RCC 7860 (cell line): ENCODE results near the gene TAX1BP3.
"Not testable (repeated sequence)": the region's sequence is repeated elsewhere in the genome, so short reads cannot be mapped to it uniquely, and the experiment has no call there.

Experiments used
- DNase-seq: peaks from one replicate; pipeline ENCODE4 v3.0.0-alpha.2; 2015; ENCODE audit warnings: low spot score
- FAIRE-seq: peaks from 2 replicates; lab custom pipeline; 2012; peaks lifted over from hg19 to GRCh38; lab: Jason Lieb, UNC

The TAX1BP3 gene

GRCh38 chr17:3668279-3669084, at the start of gene TAX1BP3, which contains the start of gene EMC6:
Gene TAX1BP3, minus strand, starts transcription at chr17:3668578. Its CDS starts 52 bp downstream, at chr17:3668526.
Gene EMC6, plus strand, starts transcription at chr17:3668812. Its CDS starts 335 bp downstream, at chr17:3669147.
- FAIRE-seq (peak; percentile 48), DNase-seq (peak; percentile 92)

DNA sequence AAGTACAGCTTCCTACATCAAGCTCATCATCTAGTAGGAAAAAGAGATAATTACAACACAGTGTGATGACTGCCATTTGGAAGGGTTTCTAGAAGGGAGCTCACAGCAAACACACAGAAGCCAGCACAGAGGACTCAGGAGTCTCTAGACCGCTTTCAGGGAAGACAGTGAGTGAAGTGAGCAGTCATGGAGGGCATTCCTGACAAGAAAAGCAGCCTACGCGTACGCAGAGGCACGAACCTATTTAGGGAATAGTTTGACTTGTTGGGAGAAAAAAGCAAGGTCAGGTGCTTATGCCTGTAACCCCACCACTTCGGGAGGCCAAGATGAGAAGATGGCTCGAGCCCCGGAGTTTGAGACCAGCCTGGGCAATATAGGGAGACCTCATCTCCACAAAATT, 46.9 kb upstream of the TAX1BP3 start:
- no peak for FAIRE-seq
- DNase-seq, result no peak

- FAIRE-seq (no peak), DNase-seq (no peak)
Measured at GRCh38 chr17:3712811-3713463, 44.6 kb upstream of the TAX1BP3 start.

- DNase-seq (peak; percentile 48), FAIRE-seq (no peak)
Measured at GRCh38 chr17:3710951-3711383, 42.6 kb upstream of the TAX1BP3 start.

DNA sequence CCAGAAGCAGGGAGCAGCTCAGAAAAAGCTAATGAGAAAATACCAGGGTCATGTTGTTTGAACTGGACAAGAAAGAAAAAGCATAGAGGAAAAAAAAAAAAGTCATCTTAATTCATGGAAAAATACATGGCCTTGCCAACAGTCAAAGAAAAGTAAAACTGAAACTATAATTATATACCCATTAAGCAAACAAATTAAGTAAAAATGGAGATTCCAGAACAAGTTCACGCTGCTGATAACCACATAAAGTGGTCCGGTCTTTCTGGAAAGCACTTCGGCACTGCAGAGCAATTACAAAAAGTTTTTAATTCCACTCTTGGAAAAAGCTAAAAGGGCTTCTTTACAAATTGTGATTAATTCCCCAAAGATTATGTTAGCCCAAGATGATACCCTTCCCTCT, 40.0 kb upstream of the TAX1BP3 start:
- DNase-seq (no peak), FAIRE-seq (no peak)

- not testable (repeated sequence) for FAIRE-seq, DNase-seq
Measured at GRCh38 chr17:3705718-3705984, 37.3 kb upstream of the TAX1BP3 start.

GRCh38 chr17:3704931-3705717, 36.7 kb upstream of the TAX1BP3 start:
- DNase-seq (no peak), FAIRE-seq (no peak)

GRCh38 chr17:3702041-3702539, 33.7 kb upstream of the TAX1BP3 start:
- DNase-seq, result not testable (repeated sequence)

DNA sequence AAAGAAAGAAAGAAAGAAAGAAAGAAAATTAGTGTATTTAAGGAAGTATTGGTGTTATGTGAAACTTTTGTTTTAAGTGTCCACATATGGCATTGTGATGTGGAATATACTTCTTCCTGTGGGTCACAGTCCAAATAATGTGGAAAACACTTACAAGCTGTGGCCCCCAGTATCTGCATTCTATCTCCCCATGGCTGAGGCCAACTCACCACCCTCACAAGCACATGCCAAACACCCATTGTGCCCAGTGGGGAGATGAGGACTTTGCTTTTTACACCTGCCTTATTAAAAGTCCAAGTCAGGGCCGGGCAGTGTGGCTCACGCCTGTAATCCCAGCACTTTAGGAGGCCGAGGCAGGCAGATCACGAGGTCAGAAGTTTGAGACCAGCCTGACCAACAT, 31.6 kb upstream of the TAX1BP3 start:
- DNase-seq (no peak), FAIRE-seq (no peak)

More at GRCh38 chr17:3702041-3702539, 33.7 kb upstream of the TAX1BP3 start:
- not testable (repeated sequence) for FAIRE-seq

DNA sequence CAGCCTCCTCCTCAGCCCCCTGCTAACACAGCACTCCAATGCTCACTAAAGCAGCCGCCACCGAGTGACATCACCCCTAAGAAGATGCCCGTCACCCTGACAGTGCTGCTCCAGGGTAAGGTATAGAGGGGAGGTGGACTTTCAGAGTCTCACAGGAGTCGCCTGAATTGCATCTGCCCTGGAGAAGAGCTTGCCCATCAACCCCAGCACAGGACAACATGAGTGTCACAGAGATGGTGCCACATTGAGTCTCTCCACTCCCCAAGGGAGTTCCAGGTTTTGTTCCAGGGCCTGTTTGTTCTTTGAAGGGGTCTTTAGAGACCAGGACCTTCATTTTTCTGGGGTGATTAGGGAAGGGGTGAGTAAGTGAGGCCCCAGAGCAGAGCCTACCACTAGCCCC, 29.8 kb upstream of the TAX1BP3 start:
- FAIRE-seq (no peak), DNase-seq (no peak)

GRCh38 chr17:3697103-3697476, 28.7 kb upstream of the TAX1BP3 start:
- FAIRE-seq, result no peak

GRCh38 chr17:3695723-3696411, 27.5 kb upstream of the TAX1BP3 start, which contains the start of gene P2RX5:
Gene P2RX5, minus strand, starts transcription at chr17:3696155. Its CDS starts 150 bp downstream, at chr17:3696005.
- DNase-seq (no peak), FAIRE-seq (no peak)

More at GRCh38 chr17:3697103-3697476, 28.7 kb upstream of the TAX1BP3 start:
- no peak for DNase-seq

GRCh38 chr17:3695129-3695722, 26.8 kb upstream of the TAX1BP3 start:
- no peak for DNase-seq
- FAIRE-seq, result no peak

- DNase-seq (peak; percentile 47), FAIRE-seq (no peak)
Measured at GRCh38 chr17:3693829-3694231, 25.5 kb upstream of the TAX1BP3 start.

- no peak for FAIRE-seq
- DNase-seq, result no peak
Measured at GRCh38 chr17:3693141-3693540, 24.8 kb upstream of the TAX1BP3 start.

DNA sequence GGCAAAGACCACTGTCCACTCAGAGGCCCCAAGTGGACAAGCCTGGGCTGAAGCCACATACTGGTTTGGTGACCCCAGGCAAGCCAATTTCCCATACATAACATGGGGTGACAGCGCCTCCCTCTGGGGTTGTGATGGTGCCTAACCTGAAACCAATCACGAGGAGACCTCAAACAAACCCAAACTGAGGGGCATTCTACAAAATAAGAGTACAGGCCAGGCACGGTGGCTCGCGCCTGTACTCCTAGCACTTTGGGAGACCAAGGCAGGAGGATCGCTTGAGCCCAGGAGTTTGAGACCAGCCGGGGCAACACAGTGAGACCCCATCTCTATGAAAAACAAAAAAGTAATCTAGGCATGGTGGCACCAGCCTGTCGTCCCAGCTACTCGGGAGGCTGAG, 24.0 kb upstream of the TAX1BP3 start:
- FAIRE-seq (no peak), DNase-seq (no peak)

DNA sequence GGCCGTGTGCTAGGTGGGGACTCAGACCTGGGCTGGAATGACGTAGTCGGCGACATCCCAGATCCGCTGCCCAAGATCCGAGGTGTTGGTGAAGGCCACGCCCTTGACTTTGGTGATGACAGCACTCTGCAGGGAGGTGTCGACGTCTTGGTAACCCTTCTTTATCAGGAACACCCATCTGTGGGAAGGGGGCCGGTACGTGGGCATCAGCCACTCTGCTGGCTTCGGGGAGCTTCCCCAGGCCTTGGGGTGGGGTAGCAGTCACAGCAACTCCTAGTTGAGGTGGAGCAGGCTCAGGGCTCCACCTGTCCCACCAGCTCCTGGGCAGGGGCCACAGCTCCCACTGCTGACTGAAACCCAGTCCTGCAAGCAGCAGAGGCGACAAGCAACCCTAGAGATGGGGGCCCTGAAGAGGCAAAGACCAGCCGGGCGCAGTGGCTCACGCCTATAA, 23.3 kb upstream of the TAX1BP3 start:
- DNase-seq (no peak), FAIRE-seq (no peak)

GRCh38 chr17:3690094-3690715, 21.8 kb upstream of the TAX1BP3 start:
- FAIRE-seq (no peak), DNase-seq (no peak)

- FAIRE-seq, result no peak
- no peak for DNase-seq
Measured at GRCh38 chr17:3689262-3690093, 21.1 kb upstream of the TAX1BP3 start.
